Activated CD4-positive, alpha-beta T cell treated with anti-CD3 and anti-CD28 coated beads, Interleukin-2, amount 50 U/mL, for 16 hours (primary cell): Measurements from ENCODE around the gene KIF15.
"Not testable (repeated sequence)": the region's sequence is repeated elsewhere in the genome, so short reads cannot be mapped to it uniquely, and the experiment has no call there.

ENCODE experiments used
- DNase-seq: peaks from one replicate; pipeline ENCODE4 v3.0.0-alpha.2; 2020

KIF15 gene

DNA sequence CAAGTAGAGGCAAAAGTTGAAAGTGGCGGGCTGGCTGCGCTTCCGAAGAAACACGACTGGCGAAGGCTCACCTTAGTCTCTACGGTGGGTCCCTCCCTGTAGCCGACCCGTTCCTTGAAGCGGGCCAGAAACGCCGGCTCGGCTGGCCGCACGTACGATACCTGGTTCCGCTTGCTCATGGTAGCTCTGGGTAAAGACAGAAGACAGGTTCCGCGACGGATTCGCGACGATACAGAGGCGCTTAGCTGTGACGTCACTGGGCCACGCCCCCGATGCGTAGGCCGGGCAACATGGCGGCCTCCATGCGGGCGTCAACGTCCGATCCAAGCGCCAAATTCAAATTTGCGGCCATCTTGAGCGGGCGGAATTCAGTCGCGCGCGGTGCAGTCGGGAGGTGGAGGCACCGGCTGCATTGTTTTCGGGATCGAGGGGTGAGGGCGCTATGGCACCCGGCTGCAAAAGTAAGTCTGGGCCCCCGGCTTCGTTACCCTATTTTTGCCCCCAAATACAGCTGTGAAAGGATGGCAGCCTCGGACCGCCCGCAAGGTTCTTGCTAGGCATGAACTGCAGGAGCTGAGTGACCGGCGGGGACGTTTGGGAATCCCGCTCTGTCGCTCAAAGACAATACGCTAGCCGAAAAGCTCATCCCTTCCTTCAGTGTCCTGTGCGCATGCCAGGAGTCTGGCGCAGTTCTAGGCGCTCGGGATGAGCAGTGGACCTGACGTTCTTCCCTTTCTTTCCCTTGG lies at the start of gene KIF15, which contains the start of gene KIAA1143:
KIF15 (plus strand) TSS at position 371 of the 746 bp plus-strand sequence; CDS start at position 443, 72 bp downstream.
KIAA1143 (minus strand) TSS at position 196 of the 746 bp plus-strand sequence; CDS start at position 179, 17 bp downstream.
- DNase-seq: peak; percentile 97

GRCh38 chr3:44712455-44713075 lies 49.0 kb upstream of the KIF15 start, which contains the start of gene ZNF502:
TSS of gene ZNF502 (plus strand) at chr3:44712660. CDS start at chr3:44720262, 7,602 bp downstream.
- DNase-seq: peak; percentile 34

- no peak for DNase-seq
Measured at GRCh38 chr3:44721231-44722102, 40.1 kb upstream of the KIF15 start.

GRCh38 chr3:44722103-44722401 lies 39.5 kb upstream of the KIF15 start:
- DNase-seq: no peak

DNA sequence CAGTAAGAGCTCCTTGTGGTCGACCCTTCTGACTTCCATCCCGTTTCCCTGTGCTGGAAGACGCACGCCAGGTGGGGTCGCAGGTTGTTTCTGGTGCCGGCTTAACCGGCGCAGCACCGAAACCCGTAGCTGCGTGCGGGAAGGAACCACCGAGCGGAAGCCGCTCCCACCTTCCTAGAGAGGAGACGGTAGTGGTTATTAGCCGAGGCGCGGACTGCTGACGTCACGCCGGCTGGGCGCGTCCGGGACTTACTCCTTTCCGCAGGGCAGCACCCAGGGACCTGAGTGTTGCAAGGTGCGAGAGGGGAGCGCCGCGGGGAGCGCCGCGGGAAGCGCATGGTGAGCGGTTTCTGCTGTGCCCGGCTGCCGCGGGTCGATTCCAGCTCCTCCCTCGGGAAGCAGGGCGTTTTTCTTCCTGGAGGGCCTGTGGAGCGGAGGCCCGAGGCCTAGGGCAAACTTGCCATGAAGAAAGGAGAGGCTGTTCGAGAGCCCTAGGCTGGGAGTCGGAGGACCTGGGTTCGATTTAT lies 32.1 kb upstream of the KIF15 start, which contains the start of gene ZNF501:
ZNF501 (plus strand) TSS at position 252 of the 527 bp plus-strand sequence. CDS start 4,787 bp downstream, outside the sequence.
- peak; percentile 68 for DNase-seq

DNA sequence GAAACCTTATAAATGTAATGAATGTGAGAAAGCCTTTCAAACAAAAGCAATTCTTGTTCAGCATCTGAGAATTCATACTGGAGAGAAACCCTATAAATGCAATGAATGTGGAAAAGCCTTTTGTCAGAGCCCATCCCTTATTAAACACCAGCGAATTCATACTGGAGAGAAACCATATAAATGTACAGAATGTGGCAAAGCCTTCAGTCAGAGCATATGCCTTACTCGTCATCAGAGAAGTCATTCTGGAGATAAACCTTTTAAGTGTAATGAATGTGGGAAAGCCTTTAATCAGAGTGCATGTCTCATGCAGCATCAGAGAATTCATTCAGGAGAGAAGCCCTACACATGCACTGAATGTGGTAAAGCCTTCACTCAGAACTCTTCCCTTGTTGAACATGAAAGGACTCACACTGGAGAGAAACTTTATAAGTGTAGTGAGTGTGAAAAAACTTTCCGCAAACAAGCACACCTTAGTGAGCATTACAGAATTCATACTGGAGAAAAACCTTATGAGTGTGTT lies 26.9 kb upstream of the KIF15 start:
- no peak for DNase-seq

GRCh38 chr3:44761101-44761423 lies 532 bp upstream of the KIF15 start:
- DNase-seq: no peak

- peak; percentile 10 for DNase-seq
Measured at GRCh38 chr3:44762170-44762677, 630 bp downstream of the KIF15 start.

DNA sequence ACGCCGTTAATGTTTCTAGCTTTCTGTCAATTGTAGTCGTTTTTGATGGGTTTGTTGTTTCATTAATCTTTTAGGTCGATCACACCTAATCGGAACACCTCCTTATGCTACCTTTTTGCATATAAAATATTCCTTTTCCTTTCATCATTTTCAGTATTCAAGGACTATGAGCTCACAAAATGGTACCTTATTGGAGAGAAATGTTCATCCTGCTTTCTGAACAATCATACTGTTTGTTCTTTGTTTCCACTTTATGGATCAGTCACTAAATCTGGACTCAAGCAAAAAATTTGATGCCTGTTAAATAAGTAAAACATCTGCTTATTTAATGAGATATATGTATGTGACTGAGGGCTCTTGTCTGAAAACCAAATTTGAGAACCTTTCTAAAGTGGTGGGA lies 1.1 kb downstream of the KIF15 start:
- no peak for DNase-seq

- no peak for DNase-seq
Measured at GRCh38 chr3:44764248-44764647, 2.7 kb downstream of the KIF15 start.

GRCh38 chr3:44771424-44772098 lies 10.0 kb downstream of the KIF15 start:
- no peak for DNase-seq

GRCh38 chr3:44772099-44772442 lies 10.5 kb downstream of the KIF15 start:
- DNase-seq: no peak

DNA sequence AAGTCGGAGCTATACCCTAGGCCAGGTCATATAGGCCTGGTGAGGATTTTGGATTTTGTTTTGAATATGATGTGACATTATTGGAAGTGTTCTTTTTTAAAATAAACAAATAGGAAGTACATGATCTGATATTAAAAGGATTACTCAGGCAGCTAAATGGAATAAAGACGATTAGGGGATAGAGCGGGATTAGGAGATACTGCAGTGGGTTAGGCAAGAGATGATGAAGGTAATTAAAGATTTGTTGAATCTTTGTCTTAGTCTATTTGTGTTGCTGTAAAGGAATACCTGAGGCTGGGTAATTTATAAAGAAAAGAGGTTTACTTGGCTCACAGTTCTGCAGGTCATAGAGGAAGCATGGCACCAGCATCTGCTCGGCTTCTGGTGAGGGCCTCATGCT lies 21.3 kb downstream of the KIF15 start:
- DNase-seq: no peak

- no peak for DNase-seq
Measured at GRCh38 chr3:44795197-44795596, 33.6 kb downstream of the KIF15 start.

DNA sequence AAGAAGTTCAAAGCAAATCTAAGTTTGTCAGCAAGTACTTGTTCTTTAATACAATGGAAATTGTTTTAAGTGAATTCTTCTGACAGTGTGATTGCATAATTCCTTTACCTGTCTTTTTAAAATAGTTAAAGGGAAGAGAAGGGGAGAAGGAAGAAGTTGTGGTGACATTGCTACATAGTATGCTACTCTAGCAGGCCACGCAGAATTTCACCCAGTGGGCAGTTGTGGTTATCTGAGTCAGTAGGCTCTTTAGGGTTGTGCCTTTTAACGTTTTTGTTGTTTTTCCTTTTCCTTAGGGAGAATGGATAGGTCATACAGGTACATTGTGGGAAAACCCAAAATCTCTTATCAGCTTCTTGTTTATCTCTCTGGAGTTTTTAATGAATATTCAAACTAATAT lies 40.4 kb downstream of the KIF15 start:
- no peak for DNase-seq

DNA sequence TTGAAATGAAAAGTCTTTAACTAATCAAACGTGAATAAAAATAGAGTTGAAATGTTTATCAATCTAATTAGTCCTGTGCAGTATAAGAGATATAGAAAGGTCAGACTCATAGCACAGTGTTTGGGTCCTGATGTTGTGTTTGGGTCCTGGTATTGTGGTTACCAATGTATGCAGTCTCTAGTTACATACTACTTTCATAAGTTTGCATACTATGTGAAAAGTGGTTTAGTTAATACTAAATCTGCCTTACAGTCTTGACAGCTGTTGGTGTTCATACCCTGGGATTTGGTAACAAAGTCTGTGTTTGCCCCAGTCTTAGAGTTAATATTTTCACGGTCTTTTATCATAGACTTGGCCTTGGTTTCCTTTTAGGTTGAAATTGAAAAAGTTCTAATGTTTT lies 41.7 kb downstream of the KIF15 start:
- DNase-seq: no peak

GRCh38 chr3:44805960-44806359 lies 44.4 kb downstream of the KIF15 start:
- no peak for DNase-seq

- no peak for DNase-seq
Measured at GRCh38 chr3:44814751-44815150, 53.2 kb downstream of the KIF15 start.

DNA sequence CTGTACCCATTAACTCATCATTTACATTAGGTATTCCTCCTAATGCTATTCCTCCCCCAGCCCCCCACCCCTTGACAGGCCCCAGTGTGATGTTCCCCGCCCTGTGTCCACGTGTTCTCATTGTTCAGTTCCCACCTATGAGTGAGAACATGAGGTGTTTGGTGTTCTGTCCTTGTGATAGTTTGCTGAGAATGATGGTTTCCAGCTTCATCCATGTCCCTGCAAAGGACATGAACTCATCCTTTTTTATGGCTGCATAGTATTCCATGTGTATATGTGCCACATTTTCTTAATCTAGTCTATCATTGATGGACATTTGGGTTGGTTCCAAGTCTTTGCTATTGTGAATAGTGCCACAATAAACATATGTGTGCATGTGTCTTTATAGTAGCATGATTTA lies 54.7 kb downstream of the KIF15 start:
- not testable (repeated sequence) for DNase-seq

- DNase-seq: not testable (repeated sequence)
Measured at GRCh38 chr3:44821206-44821605, 59.6 kb downstream of the KIF15 start.

GRCh38 chr3:44825264-44825925 lies 63.8 kb downstream of the KIF15 start:
- DNase-seq: no peak

GRCh38 chr3:44827196-44827595 lies 65.6 kb downstream of the KIF15 start:
- DNase-seq: no peak
